ENCODE data around the gene ZNF804A. TPM values are rescaled to one million over a fixed set of nuclear protein-coding genes. Genes with fewer than 3 reads are reported as not detected.

The ZNF804A gene
- total and polyA plus RNA-seq, 2 of the 8 experiments (the other 6 are each of a cell fraction or from before 2014, with no cell fraction given) = 0.02 TPM; not detected in 1

DNA sequence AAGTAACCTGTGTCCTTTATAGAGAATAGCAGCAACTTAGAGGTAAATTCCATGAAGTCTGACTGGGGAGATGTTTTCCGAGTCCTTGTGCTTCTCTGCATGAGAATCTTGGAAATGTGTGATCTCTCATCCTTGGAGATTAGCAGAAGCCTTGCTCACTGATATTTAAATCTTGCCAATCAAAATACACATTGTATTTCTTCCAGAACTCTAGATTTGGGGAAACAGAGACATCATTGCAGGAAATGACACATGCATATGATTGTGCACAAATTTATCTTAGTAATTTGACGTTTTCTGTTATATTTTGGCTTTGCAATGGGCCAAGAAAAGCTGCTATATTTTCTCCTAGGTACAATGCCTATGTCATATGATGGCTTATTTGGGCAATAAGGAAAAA, 182.6 kb downstream of the ZNF804A start (continued):
- no peak for TF ChIP-seq RXRA (IDR thresholded peaks at IDR 0.05; ENCODE audit: insufficient read depth, low read depth, low read length)

Measured in H1 (cell line).